Psoas muscle (tissue), 8 donors: ENCODE measurements around the gene ANXA4. TPM values are rescaled to one million over a fixed set of nuclear protein-coding genes. Genes with fewer than 3 reads are reported as not detected.

Experiments used
- ATAC-seq, 4 donors: fragments of 200-7000 bp; cut with Tn5 transposase; one replicate each; pipeline ENCODE4 v1.9.1; 2020; ENCODE audit warnings: moderate library complexity in 3 of 4, mild to moderate bottlenecking in 2 of 4
- DNase-seq, 2 donors: peaks; one replicate each; pipeline ENCODE4 v3.0.0-alpha.2; 2020
- H3K27ac ChIP-seq: fragments of 200-600 bp; one replicate; pipeline ENCODE4 v1.8.0; 2022
- H3K27me3 ChIP-seq, 3 donors: fragments of 200-600 bp in 1 of 3; one replicate each; pipeline versions ENCODE4 v1.6.1 to v1.8.0; 2013 to 2022; ENCODE audit warnings: low read length in 2 of 3, mild to moderate bottlenecking in 2 of 3, moderate library complexity in 1 of 3; ENCODE audit not compliant: insufficient read depth in 3 of 3
- H3K36me3 ChIP-seq, 2 donors: fragments of 200-600 bp in 1 of 2; one replicate each; pipeline versions ENCODE4 v1.6.1 to v1.8.0; 2013 to 2022; ENCODE audit warnings: low read depth in 1 of 2, mild to moderate bottlenecking in 1 of 2, moderate library complexity in 1 of 2; ENCODE audit not compliant: insufficient read depth in 1 of 2
- H3K4me1 ChIP-seq: fragments of 200-600 bp; one replicate; pipeline ENCODE4 v1.8.0; 2022
- H3K4me3 ChIP-seq: fragments of 200-600 bp; one replicate; pipeline ENCODE4 v1.8.0; 2022; ENCODE audit warnings: mild to moderate bottlenecking
- H3K9me3 ChIP-seq: fragments of 200-600 bp; one replicate; pipeline ENCODE4 v1.8.0; 2022
- WGBS, 3 donors: extraction: QIAGEN DNeasy Blood & Tissue Kit; methylation state at CpG; one replicate each; pipeline versions ENCODE4 v1.1.6 to v1.1.7; 2013; 5-methylcytosine and 5-hydroxymethylcytosine counted together
- intact Hi-C, 2 donors: fragments of 100-400 bp; cut with DNase I; formaldehyde crosslinking; loops; one replicate each; pipeline versions ENCODE4 v1.11.0 to v1.14.2; 2022
- polyA plus RNA-seq, 3 donors: library from polyadenylated mRNA; stranded (reverse); fragments of 200-250 nt; gene quantifications; one replicate each; pipeline ENCODE4 v1.2.3, GENCODE V29; 2013
- total RNA-seq, 4 donors: library from RNA; stranded (reverse); fragmentation: NEBNext Ultra II Directional in 2 of 4; extraction: Animal tissue kit (Norgen Biotek cat#: 25700) in 2 of 4; gene quantifications; one replicate each; pipeline versions ENCODE4 v1.2.1 to v1.2.4, GENCODE V29; 2021 to 2023
- TF ChIP-seq, protein P1 (sequence below): fragments of 200-600 bp; IDR thresholded peaks from one replicate; pipeline ENCODE4 v1.8.0; 2022; ENCODE audit warnings: antibody characterized with exemption
- donor health status: healthy with polysubstance abuse.
- donor health status: DM: no; HTN: no; CAD: no; lungs with moderate emphysema.
- donor health status: Bipolar disorder and iron deficiency.
- donor health status: healthy.
- donor health status: DM: yes; HTN: yes; CAD: no.
- donor health status: DM: no; HTN: no; CAD: no.
- donor health status: DM: no; HTN: no; CAD: no.
- donor health status: DM: yes; HTN: yes; CAD: no.

The ANXA4 gene
- total and polyA plus RNA-seq, 7 donors = 13.2 to 29.0 (median 19.4) TPM

DNA sequence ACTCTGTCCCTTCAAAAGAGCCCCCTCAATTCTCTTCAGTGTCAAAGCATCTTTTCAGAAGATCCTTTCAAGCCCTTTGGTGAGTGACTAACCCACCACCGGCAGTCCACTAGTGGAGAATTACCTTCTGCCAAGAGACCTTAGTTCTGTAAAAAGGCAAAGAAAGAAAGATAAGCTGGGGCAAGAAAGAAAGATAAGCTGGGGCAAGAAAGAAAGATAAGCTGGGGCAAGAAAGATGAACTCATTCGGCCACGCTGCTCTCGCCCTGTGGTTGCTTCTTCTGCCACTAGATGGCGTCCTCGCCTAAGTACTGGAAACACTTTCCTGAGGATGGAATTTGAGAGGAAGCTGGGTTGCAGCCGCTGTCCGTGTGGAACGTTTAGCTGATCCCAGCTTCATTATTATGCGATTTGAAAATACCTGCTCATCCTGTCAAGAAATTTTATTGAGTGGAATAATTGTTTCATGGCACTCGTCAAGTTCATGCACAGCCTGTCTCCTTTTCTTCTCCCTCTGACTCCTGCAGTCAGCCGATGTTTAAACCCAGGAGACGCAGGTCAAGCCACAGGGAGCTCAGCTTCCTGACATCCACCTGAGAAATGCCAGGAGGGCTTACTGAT, 17.3 kb upstream of the ANXA4 start:
- H3K4me3 ChIP-seq = peak overlapping the region; percentile 45

GRCh38 chr2:69725706-69726360, 16.1 kb upstream of the ANXA4 start:
- ATAC-seq = no peak
- intact Hi-C loops = loop anchor here (1.0 to 2.0 kb wide), 2 partner anchors 91 kb away; no protein-coding TSS in a partner anchor
- TF ChIP-seq, protein P1, sequence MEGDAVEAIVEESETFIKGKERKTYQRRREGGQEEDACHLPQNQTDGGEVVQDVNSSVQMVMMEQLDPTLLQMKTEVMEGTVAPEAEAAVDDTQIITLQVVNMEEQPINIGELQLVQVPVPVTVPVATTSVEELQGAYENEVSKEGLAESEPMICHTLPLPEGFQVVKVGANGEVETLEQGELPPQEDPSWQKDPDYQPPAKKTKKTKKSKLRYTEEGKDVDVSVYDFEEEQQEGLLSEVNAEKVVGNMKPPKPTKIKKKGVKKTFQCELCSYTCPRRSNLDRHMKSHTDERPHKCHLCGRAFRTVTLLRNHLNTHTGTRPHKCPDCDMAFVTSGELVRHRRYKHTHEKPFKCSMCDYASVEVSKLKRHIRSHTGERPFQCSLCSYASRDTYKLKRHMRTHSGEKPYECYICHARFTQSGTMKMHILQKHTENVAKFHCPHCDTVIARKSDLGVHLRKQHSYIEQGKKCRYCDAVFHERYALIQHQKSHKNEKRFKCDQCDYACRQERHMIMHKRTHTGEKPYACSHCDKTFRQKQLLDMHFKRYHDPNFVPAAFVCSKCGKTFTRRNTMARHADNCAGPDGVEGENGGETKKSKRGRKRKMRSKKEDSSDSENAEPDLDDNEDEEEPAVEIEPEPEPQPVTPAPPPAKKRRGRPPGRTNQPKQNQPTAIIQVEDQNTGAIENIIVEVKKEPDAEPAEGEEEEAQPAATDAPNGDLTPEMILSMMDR = no peak

More for the DNA sequence above, 17.3 kb upstream of the ANXA4 start:
- Histone ChIP-seq H3K27ac (no peak overlapping the region), H3K36me3 (no peaks in the 10 kb centered on the region), H3K4me1 (no peaks in the 10 kb centered on the region), H3K27me3 (no peaks in the 10 kb centered on the region), H3K9me3 (no peaks in the 10 kb centered on the region)
- TF ChIP-seq, protein P1 = peak; percentile 97
- ATAC-seq (peak; percentile 90 to 97 (median 92)), DNase-seq (peak; percentile 82 to 91)
- intact Hi-C loops = loop anchor here (1.0 to 2.0 kb wide), 2 partner anchors 92 to 93 kb away; no protein-coding TSS in a partner anchor
- 2 to 4% (median 2%) methylated on average over 13 of the region's 13 CpGs for WGBS, 3 donors

DNA sequence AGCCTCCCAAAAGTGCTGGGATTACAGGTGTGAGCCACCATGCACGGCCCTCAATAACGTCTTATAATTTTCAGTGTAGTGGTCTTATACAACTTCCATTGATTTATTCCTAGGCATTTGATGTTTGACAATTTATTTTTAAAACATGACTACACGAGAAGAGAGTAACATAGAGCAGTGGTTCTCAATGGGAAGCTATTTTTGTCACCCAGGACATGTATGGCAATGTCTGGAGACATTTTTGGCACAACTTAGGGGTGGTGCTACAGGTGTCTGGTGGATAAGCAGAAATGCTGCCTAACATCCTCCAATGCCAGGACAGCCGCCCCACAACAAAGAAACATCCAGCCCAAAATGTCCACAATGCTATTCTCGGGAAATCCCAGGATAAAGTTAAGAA, 12.7 kb upstream of the ANXA4 start:
- Histone ChIP-seq H3K36me3 (no peaks in the 10 kb centered on the region), H3K27me3 (no peaks in the 10 kb centered on the region), H3K4me3 (no peak overlapping the region), H3K9me3 (no peaks in the 10 kb centered on the region), H3K4me1 (no peaks in the 10 kb centered on the region), H3K27ac (no peak overlapping the region)
- TF ChIP-seq, protein P1 = no peak
- ATAC-seq (peak; percentile 34 to 65 (median 62)), DNase-seq (no peak)
- 54 to 79% (median 55%) methylated on average over 5 of the region's 5 CpGs for whole genome bisulfite sequencing, 3 donors
- intact Hi-C loops = no loop called here

More at GRCh38 chr2:69725706-69726360, 16.1 kb upstream of the ANXA4 start:
- H3K4me1 ChIP-seq = no peaks in the 10 kb centered on the region
- WGBS, 3 donors = 90 to 93% (median 90%) methylated on average over 7 of the region's 7 CpGs
- H3K27me3 ChIP-seq = no peaks in the 10 kb centered on the region
- no peak overlapping the region for H3K27ac ChIP-seq
- H3K36me3 ChIP-seq = no peaks in the 10 kb centered on the region
- H3K4me3 ChIP-seq = no peak overlapping the region
- no peaks in the 10 kb centered on the region for H3K9me3 ChIP-seq
- DNase-seq = no peak

DNA sequence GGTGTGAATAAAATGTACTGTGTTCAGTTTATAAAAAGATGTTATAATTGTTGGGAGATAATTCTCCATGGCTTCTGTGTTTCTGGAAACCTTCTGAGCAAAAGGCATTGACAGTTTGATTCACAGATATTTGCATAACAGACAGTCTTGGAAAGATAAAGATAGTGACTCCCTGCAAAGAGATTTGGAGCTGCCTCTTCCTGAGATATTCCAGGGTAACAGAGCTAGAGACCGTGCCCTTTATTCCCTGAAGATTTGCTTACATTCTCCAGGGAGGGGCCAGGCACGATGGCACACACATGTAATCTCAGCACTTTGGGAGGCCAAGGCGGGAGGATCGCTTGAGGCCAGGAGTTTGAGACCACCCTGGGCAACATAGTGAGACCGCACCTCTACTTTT, 12.2 kb upstream of the ANXA4 start:
- Histone ChIP-seq H3K27ac (no peak overlapping the region), H3K36me3 (no peaks in the 10 kb centered on the region)

More for the DNA sequence above, 12.2 kb upstream of the ANXA4 start:
- intact Hi-C loops = no loop called here
- DNase-seq (no peak), ATAC-seq (no peak)
- 80 to 85% (median 82%) methylated on average over 5 of the region's 5 CpGs for WGBS, 3 donors
- no peaks in the 10 kb centered on the region for H3K4me1 ChIP-seq
- no peak overlapping the region for H3K4me3 ChIP-seq
- TF ChIP-seq, protein P1 = no peak
- H3K27me3 ChIP-seq = no peaks in the 10 kb centered on the region
- H3K9me3 ChIP-seq = no peaks in the 10 kb centered on the region
